Measurements from ENCODE around the gene SLC44A4. TPM values are rescaled to one million over a fixed set of nuclear protein-coding genes. Genes with fewer than 3 reads are reported as not detected.

The SLC44A4 gene
- total RNA-seq, 1 experiment from 2014 or later: not detected

DNA sequence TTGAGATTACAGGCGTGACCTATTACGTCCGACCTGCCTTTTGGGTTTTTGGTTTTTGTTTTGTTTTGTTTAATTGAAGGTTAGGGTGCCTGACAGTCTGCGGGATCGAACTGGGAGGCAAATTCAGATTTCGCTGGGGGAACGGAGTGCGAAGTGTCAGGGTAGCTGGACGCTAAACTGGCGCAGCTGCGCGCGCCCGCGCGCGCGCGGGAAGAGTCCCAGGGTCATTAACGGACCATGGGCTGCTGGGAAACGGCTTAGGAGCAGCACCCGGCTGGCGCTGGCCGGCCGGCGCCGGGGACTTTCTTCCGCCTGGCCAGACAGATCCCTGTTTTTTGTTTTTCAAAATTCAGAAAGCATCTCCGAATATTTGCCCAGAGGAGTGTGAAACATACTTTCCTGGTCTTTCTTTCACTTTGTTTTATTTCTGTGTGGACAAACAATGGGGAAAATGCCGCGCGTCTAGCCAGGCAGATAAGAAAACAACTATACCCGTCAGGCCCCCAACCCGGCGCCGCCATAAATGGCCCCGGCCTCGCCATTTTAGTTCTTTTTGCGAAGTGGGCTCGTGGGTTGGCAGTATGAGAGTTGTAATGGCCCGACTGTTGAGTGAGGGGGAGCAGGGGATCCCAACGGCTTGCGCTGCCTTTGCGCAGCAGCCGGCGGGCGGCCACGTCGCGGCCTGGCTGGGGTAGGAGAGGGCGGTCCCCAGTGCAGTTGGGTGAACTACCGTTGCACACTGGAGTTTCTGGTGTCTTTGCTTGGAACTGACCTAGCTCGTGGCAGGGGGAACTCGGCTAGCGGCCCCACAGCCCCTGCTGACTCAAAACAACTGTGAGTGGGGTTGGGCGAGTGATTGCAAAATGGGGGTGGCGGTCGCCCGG lies 44.2 kb downstream of the SLC44A4 start:
- peak; percentile 90 for DNase-seq (ENCODE audit: low spot score)
- TF ChIP-seq CTCF (conservative IDR thresholded peaks at IDR 0.05; ENCODE audit: low read depth, low read length): no peak
- TF ChIP-seq EZH2 (IDR thresholded peaks at IDR 0.05; ENCODE audit: borderline replicate concordance, low read depth, low read length, poor library complexity, severe bottlenecking): no peak
- H3K4me1 ChIP-seq (ENCODE audit: insufficient read depth, low read length, poor library complexity, severe bottlenecking): peaks cover 25% of the 10 kb centered on the region
- H3K4me3 ChIP-seq (ENCODE audit: low read depth, low read length, poor library complexity, severe bottlenecking): peak overlapping the region; percentile 74
- peaks cover 38% of the 10 kb centered on the region for H3K36me3 ChIP-seq (ENCODE audit: insufficient read depth, low read length, poor library complexity, severe bottlenecking)
- CTCF ChIA-PET: no interaction called here
- H3K9me3 ChIP-seq (ENCODE audit: low read depth, low read length, poor library complexity, severe bottlenecking): no peaks in the 10 kb centered on the region
- POLR2A ChIA-PET (ENCODE audit: low non-redundant PET): no interaction called here
- H3K27ac ChIP-seq (ENCODE audit: low read depth, low read length, poor library complexity, severe bottlenecking): peak overlapping the region; percentile 98
- H3K27me3 ChIP-seq (replicated peaks; ENCODE audit: insufficient read depth, low read depth, low read length, poor library complexity): no peaks in the 10 kb centered on the region
- intact Hi-C loops (cut with micrococcal nuclease; ENCODE audit: unreplicated experiment): loop anchor here (2.0 to 5.0 kb wide), 3 partner anchors 42 to 292 kb away; partner anchors contain the start of genes DDX39B and GPANK1
- no TSS peak for BruUV-seq (replicated peaks)

- CTCF ChIA-PET: interaction anchor here (0.6 to 0.7 kb wide), 2 partner anchors 91 to 1746 kb away, joined by 3 to 14 read pairs; no protein-coding TSS in a partner anchor
- no peak for DNase-seq (ENCODE audit: low spot score)
- intact Hi-C loops (cut with micrococcal nuclease; ENCODE audit: unreplicated experiment): loop anchor here (2.0 to 5.0 kb wide), 3 partner anchors 39 to 289 kb away; partner anchors contain the start of genes DDX39B and LY6G5C
These were observed 47.2 kb downstream of the SLC44A4 start for GRCh38 chr6:31831350-31832215.

More at GRCh38 chr6:31831350-31832215, 47.2 kb downstream of the SLC44A4 start:
- Histone ChIP-seq H3K36me3 (ENCODE audit: insufficient read depth, low read length, poor library complexity, severe bottlenecking) (peaks cover 8% of the 10 kb centered on the region), H3K27ac (ENCODE audit: low read depth, low read length, poor library complexity, severe bottlenecking) (no peak overlapping the region), H3K4me1 (ENCODE audit: insufficient read depth, low read length, poor library complexity, severe bottlenecking) (peaks cover 13% of the 10 kb centered on the region), H3K27me3 (replicated peaks; ENCODE audit: insufficient read depth, low read depth, low read length, poor library complexity) (no peaks in the 10 kb centered on the region), H3K4me3 (ENCODE audit: low read depth, low read length, poor library complexity, severe bottlenecking) (peak overlapping the region; percentile 66), H3K9me3 (ENCODE audit: low read depth, low read length, poor library complexity, severe bottlenecking) (no peaks in the 10 kb centered on the region)
- no peak for TF ChIP-seq EZH2 (IDR thresholded peaks at IDR 0.05; ENCODE audit: borderline replicate concordance, low read depth, low read length, poor library complexity, severe bottlenecking)
- no peak for TF ChIP-seq CTCF (conservative IDR thresholded peaks at IDR 0.05; ENCODE audit: low read depth, low read length)
- POLR2A ChIA-PET (ENCODE audit: low non-redundant PET): interaction anchor here (0.7 kb wide), 1 partner anchor 101 kb away, joined by 3 read pairs; no protein-coding TSS in a partner anchor
- BruUV-seq (replicated peaks): no TSS peak

All from A673 (cell line).